ENCODE data around the gene GTF2H1.

GRCh38 chr11:18394275-18394927, 72.0 kb downstream of the GTF2H1 start, which contains the start of gene LDHA:
- TF ChIP-seq CTCF (IDR thresholded peaks at IDR 0.05; ENCODE audit: low read length) = no peak
- no peak for TF ChIP-seq EZH2 (IDR thresholded peaks at IDR 0.05; ENCODE audit: borderline replicate concordance, low read length)
